Endothelial cell (in vitro differentiated cells): Measurements from ENCODE around the gene KANK2. TPM values are rescaled to one million over a fixed set of nuclear protein-coding genes. Genes with fewer than 3 reads are reported as not detected.
A peak's percentile ranks its signal among the peaks of the same experiment; 100 is the strongest.

ENCODE experiments used
- DNase-seq: peaks from one replicate; pipeline ENCODE4 v3.0.0; 2021; ENCODE audit warnings: low spot score
- H3K27ac Mint-ChIP-seq: one replicate; pipeline ENCODE4 v1.8.0; 2021; ENCODE audit warnings: mixed read lengths, inconsistent platforms; ENCODE audit not compliant: unreplicated experiment
- H3K27me3 Mint-ChIP-seq: one replicate; pipeline ENCODE4 v1.8.0; 2021; ENCODE audit warnings: mild to moderate bottlenecking, moderate library complexity, mixed read lengths, inconsistent platforms; ENCODE audit not compliant: unreplicated experiment
- H3K36me3 Mint-ChIP-seq: one replicate; pipeline ENCODE4 v1.8.0; 2021; ENCODE audit warnings: mild to moderate bottlenecking, low read depth, mixed read lengths, inconsistent platforms; ENCODE audit not compliant: unreplicated experiment
- H3K4me1 Mint-ChIP-seq: one replicate; pipeline ENCODE4 v1.8.0; 2021; ENCODE audit warnings: mild to moderate bottlenecking, mixed read lengths, inconsistent platforms; ENCODE audit not compliant: unreplicated experiment
- H3K4me3 Mint-ChIP-seq: one replicate; pipeline ENCODE4 v1.8.0; 2021; ENCODE audit warnings: mild to moderate bottlenecking, mixed read lengths, inconsistent platforms; ENCODE audit not compliant: unreplicated experiment
- H3K9me3 Mint-ChIP-seq: one replicate; pipeline ENCODE4 v1.8.0; 2021; ENCODE audit warnings: mixed read lengths, inconsistent platforms; ENCODE audit not compliant: unreplicated experiment
- total RNA-seq: library from RNA; stranded (reverse); fragmentation: NEBNext Ultra II Directional; extraction: Animal tissue kit (Norgen Biotek cat#: 25700); gene quantifications from one replicate; pipeline ENCODE4 v1.2.1, GENCODE V29; 2021; ENCODE audit not compliant: unreplicated experiment
- TF ChIP-seq, protein P1 (sequence below): fragments of 200-600 bp; sonication (generic); IDR thresholded peaks from one replicate; pipeline ENCODE4 v1.5.0; 2021; ENCODE audit warnings: antibody characterized with exemption; ENCODE audit not compliant: unreplicated experiment

The KANK2 gene
- total RNA-seq, 1 donor from 2014 or later: 103 TPM

- TF ChIP-seq, protein P1, sequence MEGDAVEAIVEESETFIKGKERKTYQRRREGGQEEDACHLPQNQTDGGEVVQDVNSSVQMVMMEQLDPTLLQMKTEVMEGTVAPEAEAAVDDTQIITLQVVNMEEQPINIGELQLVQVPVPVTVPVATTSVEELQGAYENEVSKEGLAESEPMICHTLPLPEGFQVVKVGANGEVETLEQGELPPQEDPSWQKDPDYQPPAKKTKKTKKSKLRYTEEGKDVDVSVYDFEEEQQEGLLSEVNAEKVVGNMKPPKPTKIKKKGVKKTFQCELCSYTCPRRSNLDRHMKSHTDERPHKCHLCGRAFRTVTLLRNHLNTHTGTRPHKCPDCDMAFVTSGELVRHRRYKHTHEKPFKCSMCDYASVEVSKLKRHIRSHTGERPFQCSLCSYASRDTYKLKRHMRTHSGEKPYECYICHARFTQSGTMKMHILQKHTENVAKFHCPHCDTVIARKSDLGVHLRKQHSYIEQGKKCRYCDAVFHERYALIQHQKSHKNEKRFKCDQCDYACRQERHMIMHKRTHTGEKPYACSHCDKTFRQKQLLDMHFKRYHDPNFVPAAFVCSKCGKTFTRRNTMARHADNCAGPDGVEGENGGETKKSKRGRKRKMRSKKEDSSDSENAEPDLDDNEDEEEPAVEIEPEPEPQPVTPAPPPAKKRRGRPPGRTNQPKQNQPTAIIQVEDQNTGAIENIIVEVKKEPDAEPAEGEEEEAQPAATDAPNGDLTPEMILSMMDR: no peak
- H3K27ac Mint-ChIP-seq: no peak overlapping the region
- no peaks in the 10 kb centered on the region for H3K9me3 Mint-ChIP-seq
- peak overlapping the region; percentile 56 for H3K4me3 Mint-ChIP-seq
- peaks cover 21% of the 10 kb centered on the region for H3K27me3 Mint-ChIP-seq
- DNase-seq: no peak
- peaks cover 6% of the 10 kb centered on the region for H3K4me1 Mint-ChIP-seq
- peaks cover 53% of the 10 kb centered on the region for H3K36me3 Mint-ChIP-seq
Observed at GRCh38 chr19:11208561-11209471, 11.5 kb upstream of the KANK2 start.

GRCh38 chr19:11205939-11206570 lies 8.7 kb upstream of the KANK2 start:
- Mint-ChIP-seq H3K36me3 (peaks cover 44% of the 10 kb centered on the region), H3K27ac (no peak overlapping the region), H3K27me3 (peaks cover 23% of the 10 kb centered on the region), H3K9me3 (no peaks in the 10 kb centered on the region), H3K4me3 (peak overlapping the region; percentile 17), H3K4me1 (peaks cover 3% of the 10 kb centered on the region)
- TF ChIP-seq, protein P1: no peak
- DNase-seq: no peak

DNA sequence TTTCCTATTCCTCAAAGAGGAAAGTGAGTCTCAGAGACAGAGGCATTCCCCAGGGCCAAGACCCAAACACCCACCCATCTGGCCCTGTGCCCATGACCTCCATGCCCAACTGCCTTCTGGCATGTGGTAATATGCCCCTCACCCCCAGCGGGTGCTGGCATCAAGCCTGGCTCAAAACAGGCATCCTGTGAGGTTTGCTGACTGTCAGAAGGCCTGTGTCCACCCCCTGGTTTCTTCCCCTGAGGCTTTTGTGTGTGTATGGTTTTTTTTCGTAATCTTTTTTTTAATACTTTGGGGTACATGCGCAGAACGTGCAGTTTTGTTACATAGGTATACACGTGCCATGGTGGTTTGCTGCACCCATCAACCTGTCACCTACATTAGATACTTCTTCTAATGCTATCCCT lies 7.6 kb upstream of the KANK2 start:
- Mint-ChIP-seq H3K27me3 (peaks cover 14% of the 10 kb centered on the region), H3K9me3 (no peaks in the 10 kb centered on the region), H3K36me3 (peaks cover 36% of the 10 kb centered on the region), H3K4me1 (no peaks in the 10 kb centered on the region), H3K27ac (no peak overlapping the region), H3K4me3 (no peak overlapping the region)
- no peak for DNase-seq
- TF ChIP-seq, protein P1: no peak

DNA sequence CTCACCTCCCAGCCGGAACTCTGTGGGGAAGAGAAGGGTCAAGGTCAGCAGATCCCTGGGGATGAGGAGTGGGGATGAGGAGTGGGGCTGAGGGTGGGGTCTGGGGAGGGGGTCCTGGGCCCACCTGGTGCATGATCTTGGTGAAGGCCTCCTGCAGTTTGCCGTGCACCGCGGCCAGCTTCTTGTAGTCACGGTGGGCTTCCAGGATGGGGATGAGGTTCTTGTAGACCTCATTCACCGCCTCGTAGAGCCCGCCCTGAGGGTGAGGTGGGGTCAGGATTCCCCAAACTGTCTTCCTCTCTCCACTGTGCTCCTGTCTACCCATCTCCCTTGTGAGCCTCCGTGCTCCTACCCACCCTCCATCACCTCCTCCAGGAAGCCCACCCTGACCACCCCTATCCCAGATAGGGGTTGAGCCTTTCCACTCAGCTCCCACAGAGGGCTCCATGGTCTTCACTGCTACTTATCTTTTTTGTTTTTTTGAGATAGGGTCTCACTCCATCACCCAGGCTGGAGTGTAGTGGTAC lies 6.8 kb upstream of the KANK2 start:
- H3K4me1 Mint-ChIP-seq: peaks cover 3% of the 10 kb centered on the region
- peaks cover 18% of the 10 kb centered on the region for H3K27me3 Mint-ChIP-seq
- no peak overlapping the region for H3K27ac Mint-ChIP-seq
- no peaks in the 10 kb centered on the region for H3K9me3 Mint-ChIP-seq
- TF ChIP-seq, protein P1: peak; percentile 12
- no peak for DNase-seq
- H3K4me3 Mint-ChIP-seq: no peak overlapping the region
- peaks cover 35% of the 10 kb centered on the region for H3K36me3 Mint-ChIP-seq
